ENCODE data around the gene ASIC3.

Gene ASIC3

GRCh38 chr7:151075978-151076426 is 27.7 kb downstream of the ASIC3 start:
- DNase-seq = no peak

GRCh38 chr7:151076863-151077704 is 28.8 kb downstream of the ASIC3 start:
- DNase-seq = peak in 1 of 2 experiments; percentile 13

- DNase-seq = no peak
These were observed 29.4 kb downstream of the ASIC3 start for GRCh38 chr7:151077705-151078232.

GRCh38 chr7:151078233-151079040 is 30.1 kb downstream of the ASIC3 start:
- DNase-seq = no peak

- DNase-seq = no peak
These were observed 31.0 kb downstream of the ASIC3 start for GRCh38 chr7:151079199-151079910.

GRCh38 chr7:151080067-151080521 is 31.8 kb downstream of the ASIC3 start:
- DNase-seq = no peak

GRCh38 chr7:151080522-151081169 is 32.3 kb downstream of the ASIC3 start, which contains the start of gene FASTK:
Gene FASTK, minus strand, starts transcription at chr7:151080809. Its CDS starts 43 bp downstream, at chr7:151080766.
- peak; percentile 70 to 92 for DNase-seq

- peak in 1 of 2 experiments; percentile 48 for DNase-seq
These were observed 33.1 kb downstream of the ASIC3 start for GRCh38 chr7:151081170-151082101.

- DNase-seq = no peak
These were observed 34.1 kb downstream of the ASIC3 start for GRCh38 chr7:151082141-151083070.

- peak; percentile 32 to 76 for DNase-seq
These were observed 34.9 kb downstream of the ASIC3 start, which contains the start of gene TMUB1 for GRCh38 chr7:151083071-151083823. Gene TMUB1, minus strand, starts transcription at chr7:151083493. Its CDS starts 930 bp downstream, at chr7:151082563.

GRCh38 chr7:151083824-151084160 is 35.5 kb downstream of the ASIC3 start:
- no peak for DNase-seq

GRCh38 chr7:151085329-151085690 is 37.0 kb downstream of the ASIC3 start:
- DNase-seq = no peak

GRCh38 chr7:151085691-151086620 is 37.6 kb downstream of the ASIC3 start, which contains the start of gene AGAP3:
Gene AGAP3, plus strand, starts transcription at chr7:151086475. Its CDS starts 267 bp downstream, at chr7:151086742.
- peak; percentile 23 to 79 for DNase-seq

- peak; percentile 24 to 25 for DNase-seq
These were observed 38.5 kb downstream of the ASIC3 start for GRCh38 chr7:151086802-151087244.

GRCh38 chr7:151087245-151088018 is 39.1 kb downstream of the ASIC3 start:
- peak in 1 of 2 experiments; percentile 30 for DNase-seq

GRCh38 chr7:151088019-151088855 is 39.9 kb downstream of the ASIC3 start:
- DNase-seq = no peak
